ENCODE measurements around the gene CDC6.

DNA sequence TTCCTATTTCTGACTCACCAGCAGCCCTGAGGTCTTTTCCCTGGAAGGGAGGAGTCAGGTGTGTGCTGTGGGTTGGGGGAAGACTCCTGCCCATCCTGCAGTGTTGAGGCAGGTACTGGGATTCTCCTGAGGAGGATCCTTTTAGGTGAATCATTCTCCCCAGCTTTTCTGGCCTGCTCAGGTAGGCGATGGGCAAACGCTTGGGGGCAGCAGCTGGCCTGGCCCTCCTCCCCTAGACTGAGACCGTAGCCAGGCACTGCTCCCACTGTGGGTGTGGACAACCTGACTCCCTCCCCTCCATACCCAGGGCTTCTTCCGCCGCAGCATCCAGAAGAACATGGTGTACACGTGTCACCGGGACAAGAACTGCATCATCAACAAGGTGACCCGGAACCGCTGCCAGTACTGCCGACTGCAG is 61.8 kb downstream of the CDC6 start:
- TF ChIP-seq, protein P1, sequence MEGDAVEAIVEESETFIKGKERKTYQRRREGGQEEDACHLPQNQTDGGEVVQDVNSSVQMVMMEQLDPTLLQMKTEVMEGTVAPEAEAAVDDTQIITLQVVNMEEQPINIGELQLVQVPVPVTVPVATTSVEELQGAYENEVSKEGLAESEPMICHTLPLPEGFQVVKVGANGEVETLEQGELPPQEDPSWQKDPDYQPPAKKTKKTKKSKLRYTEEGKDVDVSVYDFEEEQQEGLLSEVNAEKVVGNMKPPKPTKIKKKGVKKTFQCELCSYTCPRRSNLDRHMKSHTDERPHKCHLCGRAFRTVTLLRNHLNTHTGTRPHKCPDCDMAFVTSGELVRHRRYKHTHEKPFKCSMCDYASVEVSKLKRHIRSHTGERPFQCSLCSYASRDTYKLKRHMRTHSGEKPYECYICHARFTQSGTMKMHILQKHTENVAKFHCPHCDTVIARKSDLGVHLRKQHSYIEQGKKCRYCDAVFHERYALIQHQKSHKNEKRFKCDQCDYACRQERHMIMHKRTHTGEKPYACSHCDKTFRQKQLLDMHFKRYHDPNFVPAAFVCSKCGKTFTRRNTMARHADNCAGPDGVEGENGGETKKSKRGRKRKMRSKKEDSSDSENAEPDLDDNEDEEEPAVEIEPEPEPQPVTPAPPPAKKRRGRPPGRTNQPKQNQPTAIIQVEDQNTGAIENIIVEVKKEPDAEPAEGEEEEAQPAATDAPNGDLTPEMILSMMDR (IDR thresholded peaks at IDR 0.05), result no peak
- no peak for TF ChIP-seq POLR2A (IDR thresholded peaks at IDR 0.05)
